Thyroid gland (tissue), 4 donors: Measurements from ENCODE around the gene FITM1.

Source experiments
- CTCF ChIP-seq, 6 experiments: fragments of 200-600 bp in 3 of 6; fragments of 450-650 bp in 3 of 6; sonication (generic) in 3 of 6; IDR thresholded peaks; one replicate each; pipeline ENCODE4 v1.5.1; 2016 to 2019; ENCODE audit warnings: antibody characterized with exemption in 6 of 6, mild to moderate bottlenecking in 2 of 6, inconsistent platforms in 1 of 6, moderate library complexity in 1 of 6
- POLR2A ChIP-seq, 2 donors: fragments of 450-650 bp; IDR thresholded peaks; one replicate each; pipeline ENCODE4 v1.6.1; 2017; ENCODE audit warnings: antibody characterized with exemption in 2 of 2, mild to moderate bottlenecking in 2 of 2, moderate library complexity in 1 of 2

- TF ChIP-seq CTCF (IDR thresholded peaks at IDR 0.05) = no peak
- TF ChIP-seq POLR2A (IDR thresholded peaks at IDR 0.05) = no peak
These were observed 49.7 kb downstream of the FITM1 start for GRCh38 chr14:24179961-24180796.
